ENCODE measurements around the gene SLC7A5. TPM values are rescaled to one million over a fixed set of nuclear protein-coding genes. Genes with fewer than 3 reads are reported as not detected.

Gene SLC7A5
- total and polyA plus RNA-seq, 2 of the 13 experiments (the other 11 are each of a cell fraction or from before 2014, with no cell fraction given) = 79.6 to 155 TPM

DNA sequence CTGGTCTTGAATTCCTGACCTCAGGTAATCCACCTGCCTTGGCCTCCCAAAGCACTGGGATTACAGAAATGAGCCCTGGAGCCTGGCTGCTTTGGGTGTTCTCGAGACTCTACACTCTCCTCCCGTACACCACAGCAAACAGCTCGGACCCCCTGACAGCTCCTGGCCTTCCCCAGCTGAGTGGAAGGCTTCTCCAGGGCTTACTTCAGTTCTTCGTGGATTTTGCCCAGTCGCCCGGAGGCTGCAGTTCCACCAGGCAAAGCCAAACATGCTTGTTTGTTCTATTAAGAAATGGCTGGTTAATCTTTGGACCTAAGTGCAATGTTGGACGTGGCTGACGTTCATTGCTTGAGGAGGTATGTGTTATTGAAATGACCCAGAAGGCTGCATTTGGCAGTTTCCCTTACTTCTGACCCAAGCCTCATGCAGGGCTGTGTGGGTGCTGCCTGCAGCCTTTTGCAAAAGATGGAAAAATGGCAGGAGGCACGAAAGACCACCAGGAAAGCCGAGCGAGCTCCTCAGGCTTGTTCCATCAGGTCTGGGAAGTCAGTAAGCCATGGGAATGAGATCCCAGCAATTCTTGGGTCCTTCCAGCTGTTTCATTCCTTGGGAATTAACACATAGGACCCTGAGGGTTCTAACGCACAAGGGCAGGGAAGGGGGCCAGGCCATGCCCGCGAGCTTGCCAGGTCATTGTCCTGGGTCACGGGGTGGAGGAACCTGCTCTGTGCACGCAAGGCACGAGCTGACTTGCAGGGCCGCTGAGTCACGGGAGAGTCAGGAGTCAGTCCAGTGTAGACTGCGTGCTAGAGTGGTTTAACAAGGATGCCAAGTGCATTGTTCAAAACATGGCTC, 79.6 kb downstream of the SLC7A5 start (continued):
- TF ChIP-seq ZNF274 (CRISPR knock-in tag; IDR thresholded peaks at IDR 0.05) = no peak; the same call in 1 of the 2 replicates
- TF ChIP-seq, protein P1, sequence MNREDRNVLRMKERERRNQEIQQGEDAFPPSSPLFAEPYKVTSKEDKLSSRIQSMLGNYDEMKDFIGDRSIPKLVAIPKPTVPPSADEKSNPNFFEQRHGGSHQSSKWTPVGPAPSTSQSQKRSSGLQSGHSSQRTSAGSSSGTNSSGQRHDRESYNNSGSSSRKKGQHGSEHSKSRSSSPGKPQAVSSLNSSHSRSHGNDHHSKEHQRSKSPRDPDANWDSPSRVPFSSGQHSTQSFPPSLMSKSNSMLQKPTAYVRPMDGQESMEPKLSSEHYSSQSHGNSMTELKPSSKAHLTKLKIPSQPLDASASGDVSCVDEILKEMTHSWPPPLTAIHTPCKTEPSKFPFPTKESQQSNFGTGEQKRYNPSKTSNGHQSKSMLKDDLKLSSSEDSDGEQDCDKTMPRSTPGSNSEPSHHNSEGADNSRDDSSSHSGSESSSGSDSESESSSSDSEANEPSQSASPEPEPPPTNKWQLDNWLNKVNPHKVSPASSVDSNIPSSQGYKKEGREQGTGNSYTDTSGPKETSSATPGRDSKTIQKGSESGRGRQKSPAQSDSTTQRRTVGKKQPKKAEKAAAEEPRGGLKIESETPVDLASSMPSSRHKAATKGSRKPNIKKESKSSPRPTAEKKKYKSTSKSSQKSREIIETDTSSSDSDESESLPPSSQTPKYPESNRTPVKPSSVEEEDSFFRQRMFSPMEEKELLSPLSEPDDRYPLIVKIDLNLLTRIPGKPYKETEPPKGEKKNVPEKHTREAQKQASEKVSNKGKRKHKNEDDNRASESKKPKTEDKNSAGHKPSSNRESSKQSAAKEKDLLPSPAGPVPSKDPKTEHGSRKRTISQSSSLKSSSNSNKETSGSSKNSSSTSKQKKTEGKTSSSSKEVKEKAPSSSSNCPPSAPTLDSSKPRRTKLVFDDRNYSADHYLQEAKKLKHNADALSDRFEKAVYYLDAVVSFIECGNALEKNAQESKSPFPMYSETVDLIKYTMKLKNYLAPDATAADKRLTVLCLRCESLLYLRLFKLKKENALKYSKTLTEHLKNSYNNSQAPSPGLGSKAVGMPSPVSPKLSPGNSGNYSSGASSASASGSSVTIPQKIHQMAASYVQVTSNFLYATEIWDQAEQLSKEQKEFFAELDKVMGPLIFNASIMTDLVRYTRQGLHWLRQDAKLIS (CRISPR knock-in tag; IDR thresholded peaks at IDR 0.05) = no peak
- TF ChIP-seq ZNF432 (CRISPR knock-in tag; IDR thresholded peaks at IDR 0.05; ENCODE audit: borderline replicate concordance) = no peak
- 0 out of 2 replicates have a peak, but pooled peaks have one; percentile 69 for TF ChIP-seq ZNF782 (CRISPR knock-in tag; IDR thresholded peaks at IDR 0.05; ENCODE audit: borderline replicate concordance)
- peak; percentile 65 for TF ChIP-seq CBX1 (IDR thresholded peaks at IDR 0.05; ENCODE audit: low read depth)
- peak; percentile 74 for TF ChIP-seq POGZ (CRISPR knock-in tag; IDR thresholded peaks at IDR 0.05)
- peak; percentile 89 for TF ChIP-seq KAT8 (CRISPR knock-in tag; IDR thresholded peaks at IDR 0.05)
- TF ChIP-seq NCOA2 (CRISPR knock-in tag; IDR thresholded peaks at IDR 0.05) = peak; percentile 81
- no peak for TF ChIP-seq ZNF367 (CRISPR knock-in tag; IDR thresholded peaks at IDR 0.05; ENCODE audit: borderline replicate concordance)
- TF ChIP-seq MXI1 (IDR thresholded peaks at IDR 0.05; ENCODE audit: borderline replicate concordance, low read depth, low read length) = no peak
- TF ChIP-seq, protein P2, sequence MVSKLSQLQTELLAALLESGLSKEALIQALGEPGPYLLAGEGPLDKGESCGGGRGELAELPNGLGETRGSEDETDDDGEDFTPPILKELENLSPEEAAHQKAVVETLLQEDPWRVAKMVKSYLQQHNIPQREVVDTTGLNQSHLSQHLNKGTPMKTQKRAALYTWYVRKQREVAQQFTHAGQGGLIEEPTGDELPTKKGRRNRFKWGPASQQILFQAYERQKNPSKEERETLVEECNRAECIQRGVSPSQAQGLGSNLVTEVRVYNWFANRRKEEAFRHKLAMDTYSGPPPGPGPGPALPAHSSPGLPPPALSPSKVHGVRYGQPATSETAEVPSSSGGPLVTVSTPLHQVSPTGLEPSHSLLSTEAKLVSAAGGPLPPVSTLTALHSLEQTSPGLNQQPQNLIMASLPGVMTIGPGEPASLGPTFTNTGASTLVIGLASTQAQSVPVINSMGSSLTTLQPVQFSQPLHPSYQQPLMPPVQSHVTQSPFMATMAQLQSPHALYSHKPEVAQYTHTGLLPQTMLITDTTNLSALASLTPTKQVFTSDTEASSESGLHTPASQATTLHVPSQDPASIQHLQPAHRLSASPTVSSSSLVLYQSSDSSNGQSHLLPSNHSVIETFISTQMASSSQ (IDR thresholded peaks at IDR 0.05; ENCODE audit: low read depth) = peak; percentile 70; the same call in 1 of the 2 replicates
- TF ChIP-seq, protein P2 (CRISPR knock-in tag; IDR thresholded peaks at IDR 0.05; ENCODE audit: borderline replicate concordance) = peak; percentile 87; the same call in 1 of the 2 replicates
- TF ChIP-seq, protein P3, sequence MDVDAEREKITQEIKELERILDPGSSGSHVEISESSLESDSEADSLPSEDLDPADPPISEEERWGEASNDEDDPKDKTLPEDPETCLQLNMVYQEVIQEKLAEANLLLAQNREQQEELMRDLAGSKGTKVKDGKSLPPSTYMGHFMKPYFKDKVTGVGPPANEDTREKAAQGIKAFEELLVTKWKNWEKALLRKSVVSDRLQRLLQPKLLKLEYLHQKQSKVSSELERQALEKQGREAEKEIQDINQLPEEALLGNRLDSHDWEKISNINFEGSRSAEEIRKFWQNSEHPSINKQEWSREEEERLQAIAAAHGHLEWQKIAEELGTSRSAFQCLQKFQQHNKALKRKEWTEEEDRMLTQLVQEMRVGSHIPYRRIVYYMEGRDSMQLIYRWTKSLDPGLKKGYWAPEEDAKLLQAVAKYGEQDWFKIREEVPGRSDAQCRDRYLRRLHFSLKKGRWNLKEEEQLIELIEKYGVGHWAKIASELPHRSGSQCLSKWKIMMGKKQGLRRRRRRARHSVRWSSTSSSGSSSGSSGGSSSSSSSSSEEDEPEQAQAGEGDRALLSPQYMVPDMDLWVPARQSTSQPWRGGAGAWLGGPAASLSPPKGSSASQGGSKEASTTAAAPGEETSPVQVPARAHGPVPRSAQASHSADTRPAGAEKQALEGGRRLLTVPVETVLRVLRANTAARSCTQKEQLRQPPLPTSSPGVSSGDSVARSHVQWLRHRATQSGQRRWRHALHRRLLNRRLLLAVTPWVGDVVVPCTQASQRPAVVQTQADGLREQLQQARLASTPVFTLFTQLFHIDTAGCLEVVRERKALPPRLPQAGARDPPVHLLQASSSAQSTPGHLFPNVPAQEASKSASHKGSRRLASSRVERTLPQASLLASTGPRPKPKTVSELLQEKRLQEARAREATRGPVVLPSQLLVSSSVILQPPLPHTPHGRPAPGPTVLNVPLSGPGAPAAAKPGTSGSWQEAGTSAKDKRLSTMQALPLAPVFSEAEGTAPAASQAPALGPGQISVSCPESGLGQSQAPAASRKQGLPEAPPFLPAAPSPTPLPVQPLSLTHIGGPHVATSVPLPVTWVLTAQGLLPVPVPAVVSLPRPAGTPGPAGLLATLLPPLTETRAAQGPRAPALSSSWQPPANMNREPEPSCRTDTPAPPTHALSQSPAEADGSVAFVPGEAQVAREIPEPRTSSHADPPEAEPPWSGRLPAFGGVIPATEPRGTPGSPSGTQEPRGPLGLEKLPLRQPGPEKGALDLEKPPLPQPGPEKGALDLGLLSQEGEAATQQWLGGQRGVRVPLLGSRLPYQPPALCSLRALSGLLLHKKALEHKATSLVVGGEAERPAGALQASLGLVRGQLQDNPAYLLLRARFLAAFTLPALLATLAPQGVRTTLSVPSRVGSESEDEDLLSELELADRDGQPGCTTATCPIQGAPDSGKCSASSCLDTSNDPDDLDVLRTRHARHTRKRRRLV (CRISPR knock-in tag; IDR thresholded peaks at IDR 0.05) = no peak
- TF ChIP-seq ZNF20 (CRISPR knock-in tag; IDR thresholded peaks at IDR 0.05) = no peak
- TF ChIP-seq ZNF292 (CRISPR knock-in tag; IDR thresholded peaks at IDR 0.05; ENCODE audit: borderline replicate concordance, low read depth) = peak; percentile 85; the same call in 1 of the 2 replicates
- TF ChIP-seq ZNF563 (CRISPR knock-in tag; IDR thresholded peaks at IDR 0.05) = peak; percentile 71
